Hepatocyte (in vitro differentiated cells): ENCODE data around the gene TTF2. TPM values are rescaled to one million over a fixed set of nuclear protein-coding genes. Genes with fewer than 3 reads are reported as not detected.

Source experiments
- DNase-seq: peaks from one replicate; pipeline ENCODE4 v3.0.0-alpha.2; 2016; ENCODE audit warnings: low spot score
- H2AFZ ChIP-seq: fragments of 200-600 bp; sonication (generic); 2 replicates; pipeline ENCODE4 v1.6.0; 2016; ENCODE audit warnings: antibody characterized with exemption, mild to moderate bottlenecking
- H3K27ac ChIP-seq: fragments of 200-600 bp; sonication (generic); 2 replicates; pipeline ENCODE4 v1.5.1; 2016; ENCODE audit warnings: mild to moderate bottlenecking
- H3K27me3 ChIP-seq: fragments of 200-600 bp; sonication (generic); 2 replicates; pipeline ENCODE4 v1.6.1; 2016
- H3K36me3 ChIP-seq: fragments of 200-600 bp; sonication (generic); replicated peaks from 2 replicates; pipeline ENCODE4 v1.5.1; 2016; ENCODE audit warnings: low read depth; ENCODE audit not compliant: insufficient read depth
- H3K4me1 ChIP-seq: fragments of 200-600 bp; sonication (generic); 2 replicates; pipeline ENCODE4 v1.5.1; 2016; ENCODE audit warnings: mild to moderate bottlenecking, moderate library complexity; ENCODE audit not compliant: insufficient read depth
- H3K4me2 ChIP-seq: fragments of 200-600 bp; sonication (generic); 2 replicates; pipeline ENCODE4 v1.6.0; 2016
- H3K4me3 ChIP-seq: fragments of 200-600 bp; sonication (generic); 2 replicates; pipeline ENCODE4 v1.5.1; 2016; ENCODE audit warnings: mild to moderate bottlenecking
- H3K79me2 ChIP-seq: fragments of 200-600 bp; sonication (generic); 2 replicates; pipeline ENCODE4 v1.6.0; 2017; ENCODE audit warnings: mild to moderate bottlenecking
- H3K9me2 ChIP-seq: fragments of 200-600 bp; sonication (generic); replicated peaks from 2 replicates; pipeline ENCODE4 v1.6.0; 2017; ENCODE audit warnings: mild to moderate bottlenecking; ENCODE audit not compliant: insufficient read depth
- H3K9me3 ChIP-seq: fragments of 200-600 bp; sonication (generic); 2 replicates; pipeline ENCODE4 v1.5.1; 2016; ENCODE audit warnings: low read depth, mild to moderate bottlenecking
- H4K20me1 ChIP-seq: fragments of 200-600 bp; sonication (generic); 2 replicates; pipeline ENCODE4 v1.6.0; 2016; ENCODE audit warnings: mild to moderate bottlenecking; ENCODE audit not compliant: insufficient read depth, poor library complexity, severe bottlenecking
- EZH2 ChIP-seq: fragments of 200-600 bp; sonication (generic); IDR thresholded peaks from 2 replicates; pipeline ENCODE4 v1.6.1; 2016; ENCODE audit warnings: antibody characterized with exemption, mild to moderate bottlenecking, borderline replicate concordance
- EZH2phosphoT487 ChIP-seq: fragments of 200-600 bp; sonication (generic); IDR thresholded peaks from one replicate; pipeline ENCODE4 v1.6.1; 2018; ENCODE audit warnings: antibody characterized with exemption, mild to moderate bottlenecking, low read depth, moderate library complexity; ENCODE audit not compliant: unreplicated experiment, severe bottlenecking
- WGBS: methylation state at CpG from one replicate; pipeline ENCODE4 v1.1.6; 2016; ENCODE audit warnings: low lambda C conversion rate; ENCODE audit errors: missing lambda C conversion rate; 5-methylcytosine and 5-hydroxymethylcytosine counted together
- polyA plus RNA-seq: library from polyadenylated mRNA; unstranded; fragments of >200 nt; fragmentation: Nextera tagmentation; extraction: Ambion mirVana; gene quantifications from 2 replicates; pipeline ENCODE4 v1.2.1, GENCODE V29; 2016
- total RNA-seq: library from RNA; depleted of rRNA; stranded (reverse); fragments of >200 nt; gene quantifications from 2 replicates; pipeline ENCODE4 v1.2.3, GENCODE V29; 2014
- TF ChIP-seq, protein P1 (sequence below): fragments of 200-600 bp; sonication (generic); IDR thresholded peaks from 2 replicates; pipeline ENCODE4 v1.5.1; 2016; ENCODE audit warnings: antibody characterized with exemption, mild to moderate bottlenecking; ENCODE audit not compliant: poor library complexity

TTF2 gene
- total RNA-seq (11.8 and 13.8 TPM in 2 replicates), polyA plus RNA-seq (14.2 and 14.3 TPM in 2 replicates)

DNA sequence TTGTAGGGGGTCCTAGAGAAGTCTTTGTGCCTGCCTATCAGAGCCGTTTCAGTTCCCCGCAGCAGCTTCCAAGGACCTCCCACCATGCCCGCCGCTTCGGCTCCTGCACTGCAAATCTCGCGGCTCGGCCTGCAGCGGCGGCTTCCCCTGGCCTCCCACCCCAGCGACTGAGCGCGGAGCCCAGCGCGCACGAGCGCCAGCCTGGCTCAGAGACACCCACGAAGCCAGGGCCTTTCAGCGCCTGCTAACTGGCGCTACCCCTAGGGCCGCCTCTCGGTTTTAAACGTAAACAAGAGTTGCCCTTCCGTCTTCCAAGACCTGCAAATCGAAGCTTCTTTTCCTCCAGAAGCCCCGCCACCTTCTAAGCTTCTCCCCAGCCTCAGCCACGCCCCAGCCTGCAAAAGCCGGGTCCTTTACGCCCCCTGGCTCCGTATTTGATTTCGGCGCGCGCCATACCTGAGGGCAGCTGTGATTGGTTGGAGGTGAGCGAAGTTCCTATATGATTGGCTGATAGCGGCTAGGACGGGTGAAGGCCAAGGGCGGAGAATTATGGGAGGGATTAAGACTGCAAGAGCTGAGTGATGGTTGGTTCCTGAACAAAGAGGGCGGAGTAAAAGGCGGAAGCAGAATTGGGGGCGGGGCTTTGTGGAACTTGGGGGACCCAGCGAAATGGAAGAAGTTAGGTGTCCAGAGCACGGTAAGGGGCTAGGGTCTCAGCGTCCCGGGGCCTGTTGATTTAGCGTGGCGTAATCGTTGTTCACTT lies at the start of gene TTF2:
TTF2 (plus strand) TSS at position 649 of the 763 bp plus-strand sequence; CDS start at position 670, 21 bp downstream.
- peak within 1 kb of the TSS; percentile 79 for H3K4me2 ChIP-seq
- WGBS = under 1% methylated on average over 48 of the region's 48 CpGs

DNA sequence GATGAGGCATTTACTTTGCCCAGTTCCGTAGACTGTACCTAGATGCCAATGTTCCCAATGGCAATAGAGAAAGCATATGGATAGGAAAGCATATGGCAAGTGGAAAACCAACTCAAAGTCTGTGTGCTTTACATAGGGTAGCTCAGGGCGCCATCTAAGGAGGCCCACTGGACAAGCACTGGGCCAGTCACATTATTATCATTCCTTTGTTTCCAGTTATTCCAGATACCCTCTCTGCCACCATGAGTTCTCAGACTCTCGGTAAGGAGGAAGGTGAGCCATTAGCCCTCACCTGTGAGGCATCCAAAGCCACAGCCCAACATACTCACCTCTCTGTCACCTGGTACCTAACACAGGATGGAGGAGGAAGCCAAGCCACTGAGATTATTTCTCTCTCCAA lies 48.8 kb upstream of the TTF2 start:
- no peak overlapping the region for H3K27ac ChIP-seq
- no peak for TF ChIP-seq EZH2
- TF ChIP-seq, protein P1, sequence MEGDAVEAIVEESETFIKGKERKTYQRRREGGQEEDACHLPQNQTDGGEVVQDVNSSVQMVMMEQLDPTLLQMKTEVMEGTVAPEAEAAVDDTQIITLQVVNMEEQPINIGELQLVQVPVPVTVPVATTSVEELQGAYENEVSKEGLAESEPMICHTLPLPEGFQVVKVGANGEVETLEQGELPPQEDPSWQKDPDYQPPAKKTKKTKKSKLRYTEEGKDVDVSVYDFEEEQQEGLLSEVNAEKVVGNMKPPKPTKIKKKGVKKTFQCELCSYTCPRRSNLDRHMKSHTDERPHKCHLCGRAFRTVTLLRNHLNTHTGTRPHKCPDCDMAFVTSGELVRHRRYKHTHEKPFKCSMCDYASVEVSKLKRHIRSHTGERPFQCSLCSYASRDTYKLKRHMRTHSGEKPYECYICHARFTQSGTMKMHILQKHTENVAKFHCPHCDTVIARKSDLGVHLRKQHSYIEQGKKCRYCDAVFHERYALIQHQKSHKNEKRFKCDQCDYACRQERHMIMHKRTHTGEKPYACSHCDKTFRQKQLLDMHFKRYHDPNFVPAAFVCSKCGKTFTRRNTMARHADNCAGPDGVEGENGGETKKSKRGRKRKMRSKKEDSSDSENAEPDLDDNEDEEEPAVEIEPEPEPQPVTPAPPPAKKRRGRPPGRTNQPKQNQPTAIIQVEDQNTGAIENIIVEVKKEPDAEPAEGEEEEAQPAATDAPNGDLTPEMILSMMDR = no peak
- TF ChIP-seq EZH2phosphoT487 = no peak
- H3K4me2 ChIP-seq = no peak overlapping the region
- H3K4me1 ChIP-seq = no peaks in the 10 kb centered on the region
- no peaks in the 10 kb centered on the region for H3K79me2 ChIP-seq
- H3K4me3 ChIP-seq = no peak overlapping the region
- H3K9me2 ChIP-seq = no peaks in the 10 kb centered on the region
- no peaks in the 10 kb centered on the region for H3K9me3 ChIP-seq
- no peak overlapping the region for H2AFZ ChIP-seq
- no peak for DNase-seq
- no peaks in the 10 kb centered on the region for H3K36me3 ChIP-seq
- no peaks in the 10 kb centered on the region for H3K27me3 ChIP-seq
- H4K20me1 ChIP-seq = no peaks in the 10 kb centered on the region
- 94% methylated on average over 3 of the region's 3 CpGs for WGBS

More for the DNA sequence above, at the start of gene TTF2:
- peak within 1 kb of the TSS; percentile 32 for H3K4me3 ChIP-seq
- H3K36me3 ChIP-seq = no peaks in the 10 kb centered on the region
- no peaks in the 10 kb centered on the region for H3K27me3 ChIP-seq
- DNase-seq = peak; percentile 98
- H3K27ac ChIP-seq = peak within 1 kb of the TSS; percentile 71
- H3K4me1 ChIP-seq = no peaks in the 10 kb centered on the region
- H3K9me3 ChIP-seq = no peaks in the 10 kb centered on the region
- no peak for TF ChIP-seq EZH2phosphoT487
- TF ChIP-seq, protein P1 = no peak
- no peak for TF ChIP-seq EZH2
- no peaks in the 10 kb centered on the region for H3K9me2 ChIP-seq
- H2AFZ ChIP-seq = peak within 1 kb of the TSS; percentile 67
- H3K79me2 ChIP-seq = no peaks in the 10 kb centered on the region
- no peaks in the 10 kb centered on the region for H4K20me1 ChIP-seq

DNA sequence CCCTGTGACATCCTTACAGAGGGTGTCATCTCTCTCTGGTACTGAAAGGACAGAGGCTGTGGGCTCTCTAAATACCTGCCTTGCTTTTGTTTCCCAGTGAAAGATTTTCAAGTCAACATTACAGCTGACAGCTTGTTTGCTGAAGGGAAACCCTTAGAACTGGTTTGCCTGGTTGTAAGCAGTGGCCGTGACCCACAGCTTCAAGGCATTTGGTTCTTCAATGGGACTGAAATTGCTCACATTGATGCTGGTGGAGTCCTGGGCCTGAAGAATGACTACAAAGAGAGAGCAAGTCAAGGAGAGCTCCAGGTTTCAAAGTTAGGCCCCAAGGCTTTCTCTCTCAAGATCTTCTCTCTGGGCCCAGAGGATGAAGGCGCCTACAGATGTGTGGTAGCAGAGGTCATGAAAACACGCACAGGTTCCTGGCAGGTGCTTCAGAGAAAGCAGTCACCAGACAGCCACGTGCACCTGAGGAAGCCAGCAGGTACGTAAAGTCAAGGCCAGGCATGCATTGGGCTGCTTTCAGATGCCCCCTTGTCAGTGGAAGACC lies 46.7 kb upstream of the TTF2 start:
- no peak overlapping the region for H2AFZ ChIP-seq
- H4K20me1 ChIP-seq = no peaks in the 10 kb centered on the region
- WGBS = 82% methylated on average over 5 of the region's 5 CpGs
- no peak overlapping the region for H3K4me2 ChIP-seq
- H3K27ac ChIP-seq = no peak overlapping the region
- no peak for DNase-seq
- no peaks in the 10 kb centered on the region for H3K9me2 ChIP-seq
- H3K9me3 ChIP-seq = no peaks in the 10 kb centered on the region
- H3K27me3 ChIP-seq = no peaks in the 10 kb centered on the region
- TF ChIP-seq, protein P1 = no peak
- TF ChIP-seq EZH2 (no peak), EZH2phosphoT487 (no peak)
- H3K4me3 ChIP-seq = no peak overlapping the region
- no peaks in the 10 kb centered on the region for H3K36me3 ChIP-seq
- no peaks in the 10 kb centered on the region for H3K79me2 ChIP-seq
- no peaks in the 10 kb centered on the region for H3K4me1 ChIP-seq
